BJ (cell line): ENCODE measurements around the gene OR6J1. TPM values are rescaled to one million over a fixed set of nuclear protein-coding genes. Genes with fewer than 3 reads are reported as not detected.
"Not testable (repeated sequence)": the region's sequence is repeated elsewhere in the genome, so short reads cannot be mapped to it uniquely, and the experiment has no call there.

Experiments used
- CTCF ChIA-PET: fragments of 350-600 bp; formaldehyde crosslinking; extraction: SDS; loops from one replicate; lab custom pipeline; 2021; ENCODE audit warnings: antibody characterized with exemption, inconsistent platforms; lab: Yijun Ruan, JAX
- POLR2A ChIA-PET: fragments of 300-600 bp; sonication (Branson Sonifier 250); formaldehyde crosslinking; extraction: SDS; loops from one replicate; lab custom pipeline; 2021; ENCODE audit warnings: antibody characterized with exemption; lab: Charles Lee
- DNase-seq: peaks from one replicate; pipeline ENCODE4 v3.0.0-alpha.2; 2011; ENCODE audit warnings: low read depth
- H3K27me3 ChIP-seq: 2 replicates; pipeline ENCODE4 v1.6.0; 2011; ENCODE audit warnings: low read length; ENCODE audit not compliant: control insufficient read depth, insufficient read depth
- H3K36me3 ChIP-seq: 2 replicates; pipeline ENCODE4 v1.5.1; 2011; ENCODE audit warnings: low read length; ENCODE audit not compliant: control insufficient read depth, insufficient read depth
- H3K4me3 ChIP-seq: 2 replicates; pipeline ENCODE4 v1.5.1; 2011; ENCODE audit warnings: low read depth, mild to moderate bottlenecking, control low read depth, low read length
- polyA plus RNA-seq: library from polyadenylated mRNA; depleted of rRNA; stranded (reverse); fragments of >200 nt; gene quantifications from 2 replicates; pipeline ENCODE4 v1.2.3, GENCODE V29; 2011
- TF ChIP-seq, protein P1 (sequence below): IDR thresholded peaks from 2 replicates; pipeline ENCODE4 v1.5.1; 2011; ENCODE audit warnings: low read depth, mild to moderate bottlenecking, control low read depth, inconsistent platforms, low read length, moderate library complexity; ENCODE audit not compliant: insufficient read depth

Gene OR6J1
- polyA plus RNA-seq, 1 experiment = not detected

GRCh38 chr14:22646570-22647254 is 2.6 kb upstream of the OR6J1 start:
- POLR2A ChIA-PET = no interaction called here
- H3K36me3 ChIP-seq = no peaks in the 10 kb centered on the region
- TF ChIP-seq, protein P1, sequence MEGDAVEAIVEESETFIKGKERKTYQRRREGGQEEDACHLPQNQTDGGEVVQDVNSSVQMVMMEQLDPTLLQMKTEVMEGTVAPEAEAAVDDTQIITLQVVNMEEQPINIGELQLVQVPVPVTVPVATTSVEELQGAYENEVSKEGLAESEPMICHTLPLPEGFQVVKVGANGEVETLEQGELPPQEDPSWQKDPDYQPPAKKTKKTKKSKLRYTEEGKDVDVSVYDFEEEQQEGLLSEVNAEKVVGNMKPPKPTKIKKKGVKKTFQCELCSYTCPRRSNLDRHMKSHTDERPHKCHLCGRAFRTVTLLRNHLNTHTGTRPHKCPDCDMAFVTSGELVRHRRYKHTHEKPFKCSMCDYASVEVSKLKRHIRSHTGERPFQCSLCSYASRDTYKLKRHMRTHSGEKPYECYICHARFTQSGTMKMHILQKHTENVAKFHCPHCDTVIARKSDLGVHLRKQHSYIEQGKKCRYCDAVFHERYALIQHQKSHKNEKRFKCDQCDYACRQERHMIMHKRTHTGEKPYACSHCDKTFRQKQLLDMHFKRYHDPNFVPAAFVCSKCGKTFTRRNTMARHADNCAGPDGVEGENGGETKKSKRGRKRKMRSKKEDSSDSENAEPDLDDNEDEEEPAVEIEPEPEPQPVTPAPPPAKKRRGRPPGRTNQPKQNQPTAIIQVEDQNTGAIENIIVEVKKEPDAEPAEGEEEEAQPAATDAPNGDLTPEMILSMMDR = no peak
- DNase-seq = peak; percentile 78
- no peak overlapping the region for H3K4me3 ChIP-seq
- CTCF ChIA-PET = interaction anchor here (0.9 to 2.0 kb wide), 5 partner anchors 11 to 118 kb away, joined by 3 to 12 read pairs (median 5); no protein-coding TSS in a partner anchor
- H3K27me3 ChIP-seq = no peaks in the 10 kb centered on the region

DNA sequence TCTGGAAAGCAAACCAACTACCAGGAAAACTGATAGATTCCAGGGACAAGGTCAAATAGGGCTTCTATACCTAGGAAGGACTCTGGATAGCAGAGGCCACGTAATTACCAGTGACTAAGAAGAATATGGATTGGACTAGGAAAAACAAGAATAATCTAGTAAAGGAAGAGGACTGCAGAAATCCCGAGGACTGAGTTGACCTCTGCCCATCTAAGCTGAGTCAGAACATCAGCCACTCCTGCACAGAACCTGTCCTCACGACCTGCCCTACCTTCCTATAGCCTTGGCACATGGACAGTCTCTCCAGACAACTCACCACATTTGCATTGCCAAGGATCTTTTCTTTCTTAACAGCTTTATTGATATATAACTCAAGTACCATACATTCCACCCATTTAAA is 2.3 kb downstream of the OR6J1 start:
- Histone ChIP-seq H3K36me3 (no peaks in the 10 kb centered on the region), H3K4me3 (no peak overlapping the region), H3K27me3 (0 out of 2 replicates have a peak, but pooled peaks cover 2% of the 10 kb centered on the region)
- TF ChIP-seq, protein P1 = no peak
- CTCF ChIA-PET = interaction anchor here (0.7 to 1.5 kb wide), 3 partner anchors 11 to 15 kb away, joined by 3 to 4 read pairs (median 4); no protein-coding TSS in a partner anchor
- POLR2A ChIA-PET = interaction anchor here (0.6 kb wide), 1 partner anchor 10 kb away, joined by 5 read pairs; no protein-coding TSS in a partner anchor
- no peak for DNase-seq

DNA sequence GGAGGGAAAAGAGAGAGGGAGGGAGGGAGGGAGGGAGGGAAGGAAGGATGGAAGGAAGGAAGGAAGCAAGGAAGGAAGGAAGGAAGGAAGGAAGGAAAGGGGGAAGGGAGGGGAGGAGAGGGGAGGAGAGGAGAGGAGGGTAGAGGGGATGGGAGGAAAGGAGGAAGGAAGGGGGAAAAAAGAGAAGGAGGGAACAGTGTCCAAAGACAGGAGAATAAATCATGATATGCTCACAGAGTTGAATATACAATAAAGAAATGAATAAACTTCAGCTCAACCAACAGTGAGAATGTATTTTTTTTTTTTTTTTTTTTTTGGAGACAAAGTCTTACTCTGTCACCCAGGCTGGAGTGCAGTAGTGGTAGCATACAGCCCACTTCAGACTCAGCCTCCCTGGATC is 4.0 kb downstream of the OR6J1 start:
- no peak overlapping the region for H3K4me3 ChIP-seq
- POLR2A ChIA-PET = no interaction called here
- H3K36me3 ChIP-seq = no peaks in the 10 kb centered on the region
- CTCF ChIA-PET = interaction anchor here (0.7 to 1.2 kb wide), 4 partner anchors 11 to 83 kb away, joined by 3 to 4 read pairs (median 3); no protein-coding TSS in a partner anchor
- no peak for DNase-seq
- TF ChIP-seq, protein P1 = no peak
- 0 out of 2 replicates have a peak, but pooled peaks cover 2% of the 10 kb centered on the region for H3K27me3 ChIP-seq

GRCh38 chr14:22635980-22636379 is 8.2 kb downstream of the OR6J1 start:
- CTCF ChIA-PET = interaction anchor here (1.1 kb wide), 1 partner anchor 10 kb away, joined by 3 read pairs; no protein-coding TSS in a partner anchor
- DNase-seq, H3K27me3 ChIP-seq, H3K36me3 ChIP-seq, POLR2A ChIA-PET, H3K4me3 ChIP-seq: not testable (repeated sequence)

DNA sequence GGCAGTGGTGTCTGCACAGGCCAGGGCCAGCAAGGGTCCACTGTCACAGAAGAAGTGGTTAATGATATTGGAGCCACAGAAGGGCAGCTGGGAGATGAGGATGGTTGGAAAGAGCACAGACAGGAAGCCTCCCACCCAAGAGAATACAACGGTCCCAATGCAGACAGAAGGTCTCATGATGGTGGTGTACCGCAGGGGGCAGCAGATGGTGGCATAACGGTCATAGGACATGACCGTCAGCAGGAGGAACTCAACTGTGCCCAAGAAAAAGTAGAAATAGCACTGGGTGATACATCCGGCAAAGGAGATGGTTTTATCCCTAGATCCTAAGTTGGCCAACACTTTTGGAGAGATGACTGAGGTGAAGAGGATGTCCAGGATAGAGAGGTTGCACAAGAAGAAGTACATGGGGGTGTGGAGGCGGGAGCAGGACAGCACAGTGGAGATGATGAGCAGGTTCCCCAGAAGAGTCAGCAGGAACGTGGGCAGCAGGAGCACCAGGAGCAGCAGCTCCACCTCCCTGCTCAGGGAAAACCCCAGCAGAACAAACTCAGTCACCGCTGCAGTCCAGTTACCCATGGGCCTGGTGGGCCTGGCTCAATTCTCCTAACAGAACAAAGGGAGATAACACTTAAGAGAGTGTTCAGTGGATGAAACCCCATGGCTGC is 9.8 kb downstream of the OR6J1 start:
- TF ChIP-seq, protein P1 = no peak
- ChIA-PET CTCF (interaction anchor here (0.6 to 1.0 kb wide), 2 partner anchors 17 to 63 kb away, joined by 3 read pairs; no protein-coding TSS in a partner anchor), POLR2A (no interaction called here)
- DNase-seq = no peak
- Histone ChIP-seq H3K36me3 (no peaks in the 10 kb centered on the region), H3K4me3 (no peak overlapping the region), H3K27me3 (peaks cover 5% of the 10 kb centered on the region; the same call in 1 of the 2 replicates)
